GM12872 (cell line): Measurements from ENCODE around the gene GPC6.

Source experiments
- CTCF ChIP-seq: IDR thresholded peaks from 3 replicates; pipeline ENCODE4 v1.5.1; 2011; ENCODE audit warnings: low read depth, mild to moderate bottlenecking, low read length, moderate library complexity; ENCODE audit not compliant: insufficient read depth

GPC6 gene

GRCh38 chr13:94115054-94115453 is 888.4 kb downstream of the GPC6 start:
- no peak for TF ChIP-seq CTCF

GRCh38 chr13:94119360-94119936 is 892.8 kb downstream of the GPC6 start:
- no peak for TF ChIP-seq CTCF

GRCh38 chr13:94120878-94121277 is 894.3 kb downstream of the GPC6 start:
- no peak for TF ChIP-seq CTCF

GRCh38 chr13:94121686-94122085 is 895.1 kb downstream of the GPC6 start:
- no peak for TF ChIP-seq CTCF

GRCh38 chr13:94122300-94122915 is 895.8 kb downstream of the GPC6 start:
- TF ChIP-seq CTCF = no peak

- TF ChIP-seq CTCF = no peak
Observed at GRCh38 chr13:94123557-94123956, 897.0 kb downstream of the GPC6 start.

- no peak for TF ChIP-seq CTCF
Observed at GRCh38 chr13:94128430-94128829, 901.8 kb downstream of the GPC6 start.
